H1 (cell line): Measurements from ENCODE around the gene B9D2. TPM values are rescaled to one million over a fixed set of nuclear protein-coding genes. Genes with fewer than 3 reads are reported as not detected.
A peak's percentile ranks its signal among the peaks of the same experiment; 100 is the strongest.

ENCODE experiments used
- CTCF ChIA-PET: fragments of 300-600 bp; sonication (Branson Sonifier 250); formaldehyde crosslinking; loops from one replicate; lab custom pipeline; 2021; ENCODE audit not compliant: partially characterized antibody; lab: Charles Lee
- POLR2A ChIA-PET: fragments of 300-600 bp; sonication (Branson Sonifier 250); formaldehyde crosslinking; loops from one replicate; lab custom pipeline; 2021; ENCODE audit warnings: inconsistent platforms; ENCODE audit not compliant: partially characterized antibody; lab: Charles Lee
- DNase-seq, 2 experiments: peaks; one replicate each; pipeline versions ENCODE4 v3.0.0 to v3.0.0-alpha.2; 2010 to 2022; ENCODE audit warnings: low spot score in 2 of 2, low read depth in 1 of 2, mixed read lengths in 1 of 2
- FAIRE-seq: peaks from 2 replicates; lab custom pipeline; 2011; peaks lifted over from hg19 to GRCh38; lab: Jason Lieb, UNC
- H2AFZ ChIP-seq: 2 replicates; pipeline ENCODE4 v1.8.1; 2012; ENCODE audit warnings: low read length, inconsistent platforms
- H2AK5ac ChIP-seq: 2 replicates; pipeline ENCODE4 v1.6.1; 2013; ENCODE audit warnings: low read depth, low read length
- H2BK120ac ChIP-seq: replicated peaks from 2 replicates; pipeline ENCODE3; 2013; ENCODE audit warnings: low read depth, low read length, inconsistent platforms
- H2BK12ac ChIP-seq: 2 replicates; pipeline ENCODE4 v1.6.1; 2013; ENCODE audit warnings: low read depth, low read length
- H2BK15ac ChIP-seq: 2 replicates; pipeline ENCODE4 v1.6.1; 2013; ENCODE audit warnings: low read length
- H2BK20ac ChIP-seq: 2 replicates; pipeline ENCODE4 v1.6.1; 2013; ENCODE audit warnings: low read length
- H2BK5ac ChIP-seq: 2 replicates; pipeline ENCODE4 v1.6.1; 2013; ENCODE audit warnings: low read depth, low read length
- H3K14ac ChIP-seq: 2 replicates; pipeline ENCODE4 v1.6.1; 2013; ENCODE audit warnings: inconsistent platforms; ENCODE audit not compliant: insufficient read length
- H3K18ac ChIP-seq: 2 replicates; pipeline ENCODE4 v1.6.1; 2013; ENCODE audit warnings: low read length; ENCODE audit errors: extremely low read depth
- H3K23ac ChIP-seq: 2 replicates; pipeline ENCODE4 v1.6.1; 2013; ENCODE audit warnings: inconsistent platforms; ENCODE audit not compliant: insufficient read length
- H3K23me2 ChIP-seq: 2 replicates; pipeline ENCODE4 v1.6.1; 2013; ENCODE audit warnings: low read depth, low read length
- H3K27ac ChIP-seq: 2 replicates; pipeline ENCODE4 v1.6.1; 2011; ENCODE audit warnings: low read depth, low read length, inconsistent platforms
- H3K27me3 ChIP-seq, 4 experiments: replicated peaks in 1 of 4; 1 replicate in 1 of 4; 2 replicates in 3 of 4; pipeline versions ENCODE4 v1.6.1 to v1.8.1; 2011 to 2013; ENCODE audit warnings: low read length in 3 of 4, mild to moderate bottlenecking in 3 of 4, inconsistent platforms in 2 of 4, mixed read lengths in 2 of 4, moderate library complexity in 1 of 4; ENCODE audit not compliant: control insufficient read depth in 3 of 4, insufficient read depth in 3 of 4; ENCODE audit errors: extremely low read depth in 1 of 4
- H3K36me3 ChIP-seq, 4 experiments: 2 replicates each; pipeline versions ENCODE4 v1.6.1 to v1.8.1; 2011 to 2013; ENCODE audit warnings: mild to moderate bottlenecking in 4 of 4, low read length in 3 of 4, moderate library complexity in 2 of 4, control low read depth in 1 of 4, inconsistent platforms in 1 of 4; ENCODE audit not compliant: insufficient read depth in 4 of 4, control insufficient read depth in 2 of 4
- H3K4ac ChIP-seq: replicated peaks from 2 replicates; pipeline ENCODE3; 2013; ENCODE audit warnings: low read length, low read depth, mixed read lengths, inconsistent platforms; ENCODE audit not compliant: insufficient read length
- H3K4me1 ChIP-seq, 4 experiments: replicated peaks in 1 of 4; 1 replicate in 1 of 4; 2 replicates in 3 of 4; pipeline versions ENCODE4 v1.6.1 to v1.8.1; 2011 to 2013; ENCODE audit warnings: low read length in 3 of 4, inconsistent platforms in 2 of 4, mixed read lengths in 1 of 4; ENCODE audit not compliant: insufficient read depth in 4 of 4, control insufficient read depth in 3 of 4
- H3K4me2 ChIP-seq, 2 experiments: 2 replicates each; pipeline versions ENCODE4 v1.6.1 to v1.8.1; 2011 to 2013; ENCODE audit warnings: low read depth in 2 of 2, low read length in 2 of 2, control low read depth in 1 of 2, inconsistent platforms in 1 of 2, mild to moderate bottlenecking in 1 of 2; ENCODE audit not compliant: insufficient read depth in 1 of 2
- H3K4me3 ChIP-seq, 4 experiments: fragments of 200-600, 300-600 bp in 1 of 4; sonication (generic), shearing (Covaris generic), sonication (Bioruptor Twin) in 1 of 4; 2 replicates each; pipeline versions ENCODE4 v1.5.1 to v1.8.1; 2011 to 2016; ENCODE audit warnings: low read length in 4 of 4, low read depth in 3 of 4, control low read depth in 2 of 4, inconsistent platforms in 2 of 4, mild to moderate bottlenecking in 2 of 4, mixed read lengths in 1 of 4, moderate library complexity in 1 of 4; ENCODE audit not compliant: insufficient read depth in 2 of 4; ENCODE audit errors: extremely low read depth in 1 of 4
- H3K56ac ChIP-seq: replicated peaks from 2 replicates; pipeline ENCODE3; 2013; ENCODE audit warnings: low read depth, mild to moderate bottlenecking, mixed read lengths, low read length, inconsistent platforms; ENCODE audit not compliant: insufficient read length
- H3K79me1 ChIP-seq: 2 replicates; pipeline ENCODE4 v1.6.1; 2013; ENCODE audit warnings: low read depth, low read length, control low read depth
- H3K79me2 ChIP-seq, 2 experiments: 2 replicates each; pipeline versions ENCODE4 v1.6.1 to v1.8.1; 2012 to 2013; ENCODE audit warnings: low read length in 2 of 2, mild to moderate bottlenecking in 2 of 2, inconsistent platforms in 1 of 2; ENCODE audit not compliant: insufficient read depth in 2 of 2, control insufficient read depth in 1 of 2
- H3K9ac ChIP-seq, 4 experiments: replicated peaks in 1 of 4; 1 replicate in 1 of 4; 2 replicates in 3 of 4; pipeline versions ENCODE4 v1.6.1 to v1.8.1; 2011 to 2013; ENCODE audit warnings: low read depth in 3 of 4, low read length in 3 of 4, control low read depth in 2 of 4, mild to moderate bottlenecking in 2 of 4, moderate library complexity in 2 of 4, inconsistent platforms in 1 of 4; ENCODE audit errors: extremely low read depth in 1 of 4
- H3K9me3 ChIP-seq, 2 experiments: 2 replicates each; pipeline versions ENCODE4 v1.6.1 to v1.8.1; 2012 to 2013; ENCODE audit warnings: mild to moderate bottlenecking in 2 of 2, moderate library complexity in 2 of 2, control low read depth in 1 of 2, inconsistent platforms in 1 of 2, low read depth in 1 of 2, low read length in 1 of 2, mixed read lengths in 1 of 2; ENCODE audit not compliant: insufficient read depth in 2 of 2
- H4K20me1 ChIP-seq, 2 experiments: replicated peaks in 1 of 2; 2 replicates each; pipeline versions ENCODE3 to v1.8.1; 2011 to 2013; ENCODE audit warnings: inconsistent platforms in 2 of 2, low read length in 2 of 2, mild to moderate bottlenecking in 1 of 2; ENCODE audit not compliant: insufficient read depth in 2 of 2, control insufficient read depth in 1 of 2
- H4K5ac ChIP-seq: 2 replicates; pipeline ENCODE4 v1.6.1; 2013; ENCODE audit warnings: low read length, low read depth, mixed read lengths, inconsistent platforms; ENCODE audit not compliant: insufficient read length
- H4K8ac ChIP-seq: 2 replicates; pipeline ENCODE4 v1.8.0; 2013; ENCODE audit warnings: mild to moderate bottlenecking, moderate library complexity, low read length, inconsistent platforms; ENCODE audit not compliant: insufficient read depth; ENCODE audit errors: extremely low read depth
- H4K91ac ChIP-seq: replicated peaks from 2 replicates; pipeline ENCODE3; 2013; ENCODE audit warnings: low read length, mixed read lengths, inconsistent platforms; ENCODE audit not compliant: insufficient read length
- CBX5 ChIP-seq: fragments of 300-800, 300-1000 bp; sonication (generic); IDR thresholded peaks from 2 replicates; pipeline ENCODE4 v1.7.1; 2016; ENCODE audit warnings: antibody characterized with exemption, low read length, low read depth
- SP1 ChIP-seq: IDR thresholded peaks from 2 replicates; pipeline ENCODE4 v1.6.1; 2011; ENCODE audit warnings: low read depth, low read length
- TAF7 ChIP-seq: optimal IDR thresholded peaks from 2 replicates; pipeline ENCODE3; 2011; ENCODE audit warnings: low read depth, mild to moderate bottlenecking, inconsistent platforms, low read length, moderate library complexity, borderline replicate concordance
- TBP ChIP-seq: IDR thresholded peaks from 2 replicates; pipeline ENCODE4 v1.6.1; 2011; ENCODE audit warnings: low read depth, low read length, improper control_type of control experiment
- WGBS, 2 experiments: shearing (Covaris generic) in 1 of 2; methylation state at CpG; one replicate each; pipeline versions ENCODE4 v1.1.6 to v1.1.7; 2013 to 2015; ENCODE audit warnings: low lambda C conversion rate in 2 of 2, mixed read lengths in 2 of 2, inconsistent platforms in 1 of 2, low coverage in 1 of 2, missing lambda C conversion rate in 1 of 2; ENCODE audit not compliant: insufficient replicate concordance in 2 of 2, insufficient coverage in 1 of 2, insufficient read length in 1 of 2; ENCODE audit errors: extremely low coverage in 1 of 2, missing lambda C conversion rate in 1 of 2; 5-methylcytosine and 5-hydroxymethylcytosine counted together
- polyA plus RNA-seq, 7 experiments: library from polyadenylated mRNA; depleted of rRNA in 3 of 7; stranded (reverse) in 5 of 7; unstranded in 2 of 7; fragments of >200 nt in 5 of 7; fragments of 200-250 nt in 2 of 7; gene quantifications; 1 replicate in 5 of 7; 2 replicates in 1 of 7; 4 replicates in 1 of 7; pipeline versions ENCODE4 v1.2.1 to v1.2.3, GENCODE V29; 2011 to 2013; ENCODE audit warnings: missing spikeins in 2 of 7, mixed read lengths in 2 of 7
- total RNA-seq: library from RNA; stranded (reverse); fragmentation: NEBNext Ultra II Directional; extraction: Animal tissue kit (Norgen Biotek cat#: 25700); gene quantifications from 2 replicates; pipeline ENCODE4 v1.2.1, GENCODE V29; 2021

B9D2 gene
- total and polyA plus RNA-seq, 2 of the 8 experiments (the other 6 are each of a cell fraction or from before 2014, with no cell fraction given), result 4.9 to 6.3 TPM

DNA sequence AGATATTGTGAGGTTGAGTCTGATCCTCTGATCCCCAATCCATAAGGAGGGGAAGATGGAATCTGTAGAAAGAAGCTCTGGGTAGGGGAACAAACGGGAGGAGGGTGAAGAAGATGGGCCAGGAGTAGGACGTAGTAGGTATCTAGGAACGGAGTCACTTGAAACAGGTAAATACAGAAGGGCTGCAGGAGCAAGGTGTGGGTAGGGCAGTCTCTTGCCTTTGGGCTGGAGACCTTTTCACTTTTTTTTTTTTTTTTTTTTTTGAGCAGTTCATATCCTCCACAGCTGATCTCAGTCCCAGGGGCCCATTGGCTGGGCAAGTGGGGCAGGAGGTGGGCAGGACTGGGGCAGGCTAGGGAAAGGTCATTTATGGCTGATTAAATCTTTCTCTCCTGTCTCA, 35.1 kb upstream of the B9D2 start:
- ChIA-PET POLR2A (interaction anchor here (1.5 to 2.0 kb wide), 3 partner anchors 9 to 40 kb away, joined by 7 to 10 read pairs (median 9); partner anchors contain the start of genes B3GNT8 and DMAC2), CTCF (interaction anchor here (0.8 to 1.2 kb wide), 2 partner anchors 9 to 46 kb away, joined by 3 read pairs; no protein-coding TSS in a partner anchor)
- peak overlapping the region in 2 of 4 experiments; percentile 98 to 99; a peak in 2 of 8 replicates for H3K4me3 ChIP-seq
- H3K4me2 ChIP-seq, result peak overlapping the region; percentile 77 to 90; a peak in 2 of 4 replicates
- no peak for FAIRE-seq
- H3K9ac ChIP-seq, result 0 out of 7 replicates have a peak overlapping the region, but pooled peaks of 1 of the 4 experiments have one; percentile 40
- peaks cover 0 to 5% (median 0%) of the 10 kb centered on the region in 4 experiments; a peak in 5 of 7 replicates for H3K4me1 ChIP-seq
- H3K79me2 ChIP-seq, result peaks cover 0 to 33% of the 10 kb centered on the region in 2 experiments; a peak in 2 of 4 replicates
- H4K8ac ChIP-seq, result no peak overlapping the region
- no peak overlapping the region for H2BK120ac ChIP-seq
- no peak overlapping the region for H2BK12ac ChIP-seq
- H3K23ac ChIP-seq, result no peak overlapping the region
- H3K23me2 ChIP-seq, result peaks cover 4% of the 10 kb centered on the region
- H4K91ac ChIP-seq, result no peak overlapping the region
- H3K36me3 ChIP-seq, result no peaks in the 10 kb centered on the region
- peaks cover 10% of the 10 kb centered on the region; the same call in 1 of the 2 replicates for H3K79me1 ChIP-seq
- H2BK5ac ChIP-seq, result no peak overlapping the region
- no peak overlapping the region for H3K4ac ChIP-seq
- no peak overlapping the region for H2BK20ac ChIP-seq
- 89% methylated on average over 3 of the region's 3 CpGs; no CpG with 5 or more reads in 1 of the 2 experiments for WGBS, 2 experiments
- H3K56ac ChIP-seq, result no peak overlapping the region
- H2BK15ac ChIP-seq, result no peak overlapping the region
- DNase-seq, result no peak
- no peak overlapping the region for H3K18ac ChIP-seq
- no peak overlapping the region for H2AFZ ChIP-seq
- no peak overlapping the region for H2AK5ac ChIP-seq
- no peaks in the 10 kb centered on the region for H3K27me3 ChIP-seq
- TF ChIP-seq SP1 (no peak), TBP (no peak), TAF7 (no peak), CBX5 (no peak)
- no peaks in the 10 kb centered on the region for H3K9me3 ChIP-seq
- H4K20me1 ChIP-seq, result peaks cover 0 to 1% of the 10 kb centered on the region in 2 experiments
- H3K27ac ChIP-seq, result no peak overlapping the region
- H3K14ac ChIP-seq, result no peak overlapping the region
- no peak overlapping the region for H4K5ac ChIP-seq
